ENCODE data around the gene TMEM176A.

The TMEM176A gene

DNA sequence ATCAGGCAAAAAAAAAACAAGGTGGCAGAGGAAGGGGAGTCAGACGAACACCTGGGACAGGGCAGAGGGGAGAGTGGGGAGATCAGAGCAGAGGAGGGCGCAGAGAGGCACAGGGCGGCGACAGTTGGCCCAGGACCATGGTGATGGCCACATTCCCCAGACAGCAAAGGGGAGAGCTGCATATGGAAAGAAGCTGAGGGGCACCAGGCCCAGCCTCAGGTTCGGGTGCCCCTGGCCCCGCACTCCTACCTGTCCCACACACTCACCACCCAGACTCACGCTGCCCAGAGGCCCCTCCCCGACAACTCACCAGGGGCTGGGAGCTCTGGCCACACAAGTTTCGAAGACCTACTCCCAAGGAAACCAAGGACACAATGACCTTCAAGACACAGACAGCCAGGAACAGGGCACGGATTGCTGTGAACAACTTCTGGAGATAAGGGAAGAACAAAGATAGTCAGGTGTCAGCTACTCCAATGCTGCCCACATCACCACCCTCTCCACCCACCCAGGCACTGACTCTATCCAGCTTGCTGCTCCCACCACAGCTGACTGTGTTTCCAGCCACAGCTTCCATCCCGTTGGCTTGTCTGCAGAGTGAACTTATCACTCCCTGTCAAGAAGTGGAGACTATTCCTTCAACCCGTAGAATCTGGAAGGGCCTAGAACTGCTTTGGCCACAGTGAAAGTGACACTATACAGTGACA is 8.7 kb upstream of the TMEM176A start:
- TF ChIP-seq EZH2phosphoT487 (conservative IDR thresholded peaks at IDR 0.05; ENCODE audit: low read length), result no peak
- TF ChIP-seq, protein P1, sequence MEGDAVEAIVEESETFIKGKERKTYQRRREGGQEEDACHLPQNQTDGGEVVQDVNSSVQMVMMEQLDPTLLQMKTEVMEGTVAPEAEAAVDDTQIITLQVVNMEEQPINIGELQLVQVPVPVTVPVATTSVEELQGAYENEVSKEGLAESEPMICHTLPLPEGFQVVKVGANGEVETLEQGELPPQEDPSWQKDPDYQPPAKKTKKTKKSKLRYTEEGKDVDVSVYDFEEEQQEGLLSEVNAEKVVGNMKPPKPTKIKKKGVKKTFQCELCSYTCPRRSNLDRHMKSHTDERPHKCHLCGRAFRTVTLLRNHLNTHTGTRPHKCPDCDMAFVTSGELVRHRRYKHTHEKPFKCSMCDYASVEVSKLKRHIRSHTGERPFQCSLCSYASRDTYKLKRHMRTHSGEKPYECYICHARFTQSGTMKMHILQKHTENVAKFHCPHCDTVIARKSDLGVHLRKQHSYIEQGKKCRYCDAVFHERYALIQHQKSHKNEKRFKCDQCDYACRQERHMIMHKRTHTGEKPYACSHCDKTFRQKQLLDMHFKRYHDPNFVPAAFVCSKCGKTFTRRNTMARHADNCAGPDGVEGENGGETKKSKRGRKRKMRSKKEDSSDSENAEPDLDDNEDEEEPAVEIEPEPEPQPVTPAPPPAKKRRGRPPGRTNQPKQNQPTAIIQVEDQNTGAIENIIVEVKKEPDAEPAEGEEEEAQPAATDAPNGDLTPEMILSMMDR (IDR thresholded peaks at IDR 0.05; ENCODE audit: insufficient read depth, low read length, poor library complexity, severe bottlenecking), result no peak
- Histone ChIP-seq H3K9me2 (replicated peaks; ENCODE audit: insufficient read depth, low read length) (no peaks in the 10 kb centered on the region), H3K36me3 (ENCODE audit: low read length) (no peaks in the 10 kb centered on the region), H3K79me2 (ENCODE audit: insufficient read depth, low read length) (no peaks in the 10 kb centered on the region), H3K9ac (ENCODE audit: low read length) (no peak overlapping the region), H2AFZ (ENCODE audit: low read depth, low read length, severe bottlenecking) (no peak overlapping the region), H3K27ac (ENCODE audit: low read depth, low read length) (no peak overlapping the region), H3K27me3 (ENCODE audit: low read length) (no peaks in the 10 kb centered on the region), H3K9me3 (ENCODE audit: insufficient read depth, low read length) (no peaks in the 10 kb centered on the region), H3F3A (ENCODE audit: insufficient read depth) (no peaks in the 10 kb centered on the region), H4K20me1 (ENCODE audit: low read depth, low read length) (no peaks in the 10 kb centered on the region), H3K4me3 (ENCODE audit: insufficient read depth, low read length, poor library complexity, severe bottlenecking) (no peak overlapping the region), H3K4me2 (ENCODE audit: low read depth, low read length, poor library complexity, severe bottlenecking) (no peak overlapping the region)

DNA sequence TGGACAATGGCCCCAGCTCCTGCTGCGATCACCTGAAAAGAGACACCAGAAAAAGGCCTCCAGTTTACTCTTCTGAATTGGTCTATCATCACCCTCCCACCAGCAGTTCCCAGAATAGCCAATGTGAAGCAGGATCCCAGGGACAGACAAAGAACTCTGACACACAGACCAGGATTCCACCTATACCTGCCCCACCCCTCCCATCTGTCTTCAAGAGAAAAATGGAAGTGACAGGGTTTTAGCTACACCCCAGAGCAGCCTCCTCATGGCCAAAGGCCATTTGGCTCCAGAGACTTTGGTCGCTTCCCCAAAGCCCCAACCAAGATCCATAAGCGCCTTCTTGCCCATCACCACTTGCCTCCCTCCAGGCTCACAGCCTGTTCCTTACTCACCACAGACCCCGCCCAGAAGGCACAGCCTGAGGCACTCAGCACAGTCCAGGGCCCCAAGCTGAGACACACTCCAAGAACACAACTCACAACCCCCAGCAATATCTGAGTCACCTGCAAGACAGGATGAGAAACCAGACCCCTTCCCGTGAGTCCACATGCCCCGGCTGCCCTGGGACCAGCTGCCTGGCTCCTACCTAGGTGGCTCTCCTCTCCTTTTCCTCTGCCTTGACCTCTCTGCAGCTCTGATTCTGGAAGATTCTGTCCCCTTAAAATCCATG is 6.9 kb upstream of the TMEM176A start:
- H3F3A ChIP-seq (ENCODE audit: insufficient read depth), result no peaks in the 10 kb centered on the region
- no peak overlapping the region for H3K27ac ChIP-seq (ENCODE audit: low read depth, low read length)
- H3K79me2 ChIP-seq (ENCODE audit: insufficient read depth, low read length), result no peaks in the 10 kb centered on the region
- H3K4me3 ChIP-seq (ENCODE audit: insufficient read depth, low read length, poor library complexity, severe bottlenecking), result no peak overlapping the region
- H3K9ac ChIP-seq (ENCODE audit: low read length), result no peak overlapping the region
- TF ChIP-seq EZH2phosphoT487 (conservative IDR thresholded peaks at IDR 0.05; ENCODE audit: low read length), result no peak
- TF ChIP-seq, protein P1 (IDR thresholded peaks at IDR 0.05; ENCODE audit: insufficient read depth, low read length, poor library complexity, severe bottlenecking), result no peak
- H4K20me1 ChIP-seq (ENCODE audit: low read depth, low read length), result no peaks in the 10 kb centered on the region
- no peaks in the 10 kb centered on the region for H3K27me3 ChIP-seq (ENCODE audit: low read length)
- H3K4me2 ChIP-seq (ENCODE audit: low read depth, low read length, poor library complexity, severe bottlenecking), result no peak overlapping the region
- no peak overlapping the region for H2AFZ ChIP-seq (ENCODE audit: low read depth, low read length, severe bottlenecking)
- H3K9me3 ChIP-seq (ENCODE audit: insufficient read depth, low read length), result no peaks in the 10 kb centered on the region
- no peaks in the 10 kb centered on the region for H3K9me2 ChIP-seq (replicated peaks; ENCODE audit: insufficient read depth, low read length)
- no peaks in the 10 kb centered on the region for H3K36me3 ChIP-seq (ENCODE audit: low read length)

DNA sequence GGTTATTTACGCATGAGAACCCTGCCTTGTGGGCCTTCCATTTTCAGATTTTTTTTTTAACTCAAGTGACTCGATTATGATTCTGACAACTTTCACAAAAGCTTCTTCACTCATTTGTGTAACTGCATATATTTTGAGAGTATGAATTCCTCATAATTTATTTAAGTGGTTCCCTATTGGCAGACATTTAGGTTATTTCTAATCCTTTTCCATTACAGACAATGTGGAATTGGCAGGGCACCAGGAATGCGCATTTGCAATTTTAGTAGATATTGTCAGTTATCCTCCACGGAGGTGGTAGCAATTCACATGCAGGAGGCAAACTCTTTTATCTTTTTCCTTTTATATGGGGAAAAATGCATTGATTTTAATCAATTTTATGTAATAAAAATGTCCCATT is 2.9 kb upstream of the TMEM176A start:
- H3K79me2 ChIP-seq (ENCODE audit: insufficient read depth, low read length), result no peaks in the 10 kb centered on the region
- no peak overlapping the region for H3K4me2 ChIP-seq (ENCODE audit: low read depth, low read length, poor library complexity, severe bottlenecking)
- H3K27me3 ChIP-seq (ENCODE audit: low read length), result no peaks in the 10 kb centered on the region
- TF ChIP-seq EZH2phosphoT487 (conservative IDR thresholded peaks at IDR 0.05; ENCODE audit: low read length), result no peak
- TF ChIP-seq, protein P1 (IDR thresholded peaks at IDR 0.05; ENCODE audit: insufficient read depth, low read length, poor library complexity, severe bottlenecking), result no peak
- no peaks in the 10 kb centered on the region for H3K9me3 ChIP-seq (ENCODE audit: insufficient read depth, low read length)
- H4K20me1 ChIP-seq (ENCODE audit: low read depth, low read length), result no peaks in the 10 kb centered on the region
- no peaks in the 10 kb centered on the region for H3F3A ChIP-seq (ENCODE audit: insufficient read depth)
- no peak overlapping the region for H2AFZ ChIP-seq (ENCODE audit: low read depth, low read length, severe bottlenecking)
- no peaks in the 10 kb centered on the region for H3K36me3 ChIP-seq (ENCODE audit: low read length)
- H3K9me2 ChIP-seq (replicated peaks; ENCODE audit: insufficient read depth, low read length), result no peaks in the 10 kb centered on the region
- no peak overlapping the region for H3K27ac ChIP-seq (ENCODE audit: low read depth, low read length)
- no peak overlapping the region for H3K9ac ChIP-seq (ENCODE audit: low read length)
- no peak overlapping the region for H3K4me3 ChIP-seq (ENCODE audit: insufficient read depth, low read length, poor library complexity, severe bottlenecking)
